ENCODE data around the gene TSPAN17. TPM values are rescaled to one million over a fixed set of nuclear protein-coding genes. Genes with fewer than 3 reads are reported as not detected.

Gene TSPAN17
- total and polyA plus RNA-seq, 12 donors: 25.8 to 106 (median 52.8) TPM

DNA sequence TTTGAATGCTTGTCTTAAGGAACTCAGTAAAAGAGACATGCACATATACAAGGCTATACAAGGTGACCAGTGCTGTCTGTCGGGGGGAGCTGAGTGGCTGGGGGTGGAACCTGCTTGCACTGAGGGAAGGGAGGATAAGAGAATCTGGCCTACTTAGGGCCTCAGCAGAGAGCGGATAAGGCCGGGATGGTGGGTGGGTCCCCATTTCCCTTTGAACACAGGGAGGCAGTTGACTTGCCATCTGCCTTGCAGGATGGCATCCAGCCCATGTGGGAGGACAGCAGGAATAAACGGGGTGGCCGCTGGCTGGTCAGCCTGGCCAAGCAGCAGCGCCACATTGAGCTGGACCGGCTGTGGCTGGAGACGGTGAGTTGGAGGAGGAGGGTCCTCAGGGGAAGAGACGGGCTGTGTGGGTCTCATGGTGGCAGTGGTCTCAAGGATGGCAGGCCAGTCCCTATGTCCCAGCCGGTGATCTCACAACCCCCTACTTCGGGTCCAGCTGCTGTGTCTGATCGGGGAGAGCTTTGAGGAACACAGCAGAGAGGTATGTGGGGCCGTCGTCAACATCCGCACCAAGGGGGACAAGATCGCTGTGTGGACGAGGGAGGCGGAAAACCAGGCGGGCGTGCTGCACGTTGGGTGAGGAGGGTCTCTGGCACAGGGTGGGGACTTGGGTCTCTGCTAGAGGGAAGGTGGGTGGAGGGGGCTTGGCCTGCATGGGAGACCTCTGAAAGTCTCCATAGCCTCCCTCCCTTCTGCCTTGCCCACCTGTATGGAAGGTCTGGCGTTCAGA, 2.2 kb upstream of the TSPAN17 start:
- intact Hi-C loops (cut with DNase I): no loop called here
- no peaks in the 10 kb centered on the region for H3K9me3 ChIP-seq (replicated peaks in 1 of 3)
- H3K36me3 ChIP-seq (replicated peaks in 1 of 2): no peaks in the 10 kb centered on the region
- 93 to 96% (median 95%) methylated on average over 17 to 22 of the region's 22 CpGs for WGBS, 4 donors
- H3K27ac ChIP-seq: no peak overlapping the region
- no peak for TF ChIP-seq POLR2A (IDR thresholded peaks at IDR 0.05)
- TF ChIP-seq, protein P1, sequence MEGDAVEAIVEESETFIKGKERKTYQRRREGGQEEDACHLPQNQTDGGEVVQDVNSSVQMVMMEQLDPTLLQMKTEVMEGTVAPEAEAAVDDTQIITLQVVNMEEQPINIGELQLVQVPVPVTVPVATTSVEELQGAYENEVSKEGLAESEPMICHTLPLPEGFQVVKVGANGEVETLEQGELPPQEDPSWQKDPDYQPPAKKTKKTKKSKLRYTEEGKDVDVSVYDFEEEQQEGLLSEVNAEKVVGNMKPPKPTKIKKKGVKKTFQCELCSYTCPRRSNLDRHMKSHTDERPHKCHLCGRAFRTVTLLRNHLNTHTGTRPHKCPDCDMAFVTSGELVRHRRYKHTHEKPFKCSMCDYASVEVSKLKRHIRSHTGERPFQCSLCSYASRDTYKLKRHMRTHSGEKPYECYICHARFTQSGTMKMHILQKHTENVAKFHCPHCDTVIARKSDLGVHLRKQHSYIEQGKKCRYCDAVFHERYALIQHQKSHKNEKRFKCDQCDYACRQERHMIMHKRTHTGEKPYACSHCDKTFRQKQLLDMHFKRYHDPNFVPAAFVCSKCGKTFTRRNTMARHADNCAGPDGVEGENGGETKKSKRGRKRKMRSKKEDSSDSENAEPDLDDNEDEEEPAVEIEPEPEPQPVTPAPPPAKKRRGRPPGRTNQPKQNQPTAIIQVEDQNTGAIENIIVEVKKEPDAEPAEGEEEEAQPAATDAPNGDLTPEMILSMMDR (IDR thresholded peaks at IDR 0.05): no peak
- peaks cover 15 to 26% of the 10 kb centered on the region in 2 donors for H3K4me1 ChIP-seq (replicated peaks in 1 of 2)
- H3K27me3 ChIP-seq: no peaks in the 10 kb centered on the region
- no peak overlapping the region for H3K4me3 ChIP-seq
- no peak for DNase-seq

DNA sequence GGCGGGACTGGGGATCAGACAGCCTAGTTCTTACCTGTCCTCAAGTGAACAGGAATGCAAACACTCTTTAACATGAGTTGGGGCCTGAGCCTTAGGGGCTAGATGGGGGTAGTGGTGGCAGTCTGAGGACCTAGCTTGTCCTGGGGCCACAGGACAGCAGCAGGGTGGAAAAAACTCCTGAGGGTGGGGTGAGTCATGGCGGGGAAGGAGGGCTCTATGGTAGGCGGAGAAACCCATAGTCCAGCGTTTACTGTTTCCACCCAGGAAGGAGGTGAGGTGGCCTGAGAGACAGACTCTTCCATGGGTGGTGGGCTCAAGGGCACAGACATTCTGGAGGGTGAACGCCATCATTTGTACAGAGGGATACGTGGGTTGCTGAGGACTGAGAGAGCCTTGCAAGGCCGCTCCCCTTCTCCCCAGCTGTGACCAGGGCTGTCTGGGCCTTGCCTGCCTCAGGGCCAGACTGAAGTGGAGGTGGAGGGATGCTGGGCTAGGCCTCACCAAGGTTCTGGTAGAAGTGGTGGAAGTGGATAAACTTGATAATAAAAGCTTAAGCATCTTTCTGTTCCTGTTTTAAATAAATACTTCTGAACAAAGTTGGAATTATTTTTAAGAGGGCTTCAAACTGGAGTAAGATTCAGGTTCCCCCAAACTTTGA, 1.1 kb upstream of the TSPAN17 start:
- Histone ChIP-seq H3K4me3 (no peak overlapping the region), H3K4me1 (replicated peaks in 1 of 2) (peaks cover 20 to 37% of the 10 kb centered on the region in 2 donors), H3K36me3 (replicated peaks in 1 of 2) (no peaks in the 10 kb centered on the region), H3K27me3 (no peaks in the 10 kb centered on the region), H3K9me3 (replicated peaks in 1 of 3) (no peaks in the 10 kb centered on the region), H3K27ac (peak overlapping the region in 4 of 5 donors; percentile 30 to 85 (median 70))
- intact Hi-C loops (cut with DNase I): no loop called here
- no peak for DNase-seq
- TF ChIP-seq POLR2A (IDR thresholded peaks at IDR 0.05): no peak
- TF ChIP-seq, protein P1 (IDR thresholded peaks at IDR 0.05): no peak
- 89 to 100% (median 96%) methylated on average over 1 to 7 of the region's 7 CpGs for WGBS, 4 donors

DNA sequence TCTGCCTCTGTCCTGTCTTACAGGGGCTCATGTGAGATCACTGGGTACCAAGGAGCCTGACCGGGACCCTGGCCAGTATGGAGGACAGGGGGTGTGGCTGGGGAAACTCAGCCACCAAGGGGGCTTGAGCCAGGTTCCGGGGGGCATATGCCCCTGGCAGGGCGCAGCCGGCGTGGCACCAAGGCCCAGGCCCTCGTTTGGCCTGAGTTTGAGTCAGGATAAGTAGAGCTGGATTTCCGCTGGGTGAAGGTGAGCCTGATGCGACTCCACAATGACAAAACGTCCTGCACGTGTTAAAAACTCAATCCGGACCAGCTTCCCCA, 616 bp upstream of the TSPAN17 start:
- no peaks in the 10 kb centered on the region for H3K36me3 ChIP-seq (replicated peaks in 1 of 2)
- DNase-seq: no peak
- peak in 1 of 2 donors; percentile 43 for TF ChIP-seq POLR2A (IDR thresholded peaks at IDR 0.05)
- TF ChIP-seq, protein P1 (IDR thresholded peaks at IDR 0.05): no peak
- H3K4me3 ChIP-seq: peak overlapping the region in 2 of 4 donors; percentile 24 to 86
- 19 to 35% (median 21%) methylated on average over 2 to 11 of the region's 11 CpGs for WGBS, 4 donors
- H3K27me3 ChIP-seq: no peaks in the 10 kb centered on the region
- intact Hi-C loops (cut with DNase I): no loop called here
- peak overlapping the region in 4 of 5 donors; percentile 30 to 85 (median 70) for H3K27ac ChIP-seq
- H3K9me3 ChIP-seq (replicated peaks in 1 of 3): no peaks in the 10 kb centered on the region
- peaks cover 24 to 42% of the 10 kb centered on the region in 2 donors for H3K4me1 ChIP-seq (replicated peaks in 1 of 2)

DNA sequence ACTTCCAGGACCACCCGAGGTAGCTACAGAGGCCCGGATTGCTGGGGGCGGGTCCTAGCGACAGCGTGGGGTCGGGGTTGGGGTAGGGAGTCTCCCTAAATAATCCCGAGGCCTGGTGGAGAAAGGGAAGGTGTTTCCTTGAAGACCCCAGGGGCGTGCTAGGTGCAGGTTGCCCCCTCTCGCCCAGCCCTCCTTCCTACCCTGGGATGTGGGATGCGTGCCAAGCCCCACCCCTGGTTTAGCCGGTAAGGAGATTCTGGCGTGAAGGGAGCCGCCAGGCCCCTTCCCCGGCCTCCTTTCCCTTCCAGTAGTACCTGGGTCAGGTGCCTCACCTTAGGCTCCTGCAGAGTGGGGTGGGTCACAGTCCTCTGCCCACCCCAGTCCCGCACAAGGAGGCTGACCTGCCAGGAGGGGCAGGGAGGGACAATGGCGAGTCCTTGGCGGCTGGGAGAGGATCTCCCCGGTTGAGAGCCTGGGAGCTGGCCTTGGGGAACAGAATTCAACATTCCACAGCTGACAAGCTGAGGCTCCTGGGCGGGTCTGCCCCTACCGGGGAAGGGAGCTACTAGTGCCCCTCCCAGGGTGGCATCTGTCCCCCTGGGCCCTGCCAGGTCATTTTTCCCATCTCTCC, 674 bp downstream of the TSPAN17 start:
- H3K9me3 ChIP-seq (replicated peaks in 1 of 3): no peaks in the 10 kb centered on the region
- peaks cover 31 to 46% of the 10 kb centered on the region in 2 donors for H3K4me1 ChIP-seq (replicated peaks in 1 of 2)
- peak overlapping the region; percentile 63 to 85 (median 71) for H3K27ac ChIP-seq
- peak overlapping the region; percentile 32 to 86 (median 48) for H3K4me3 ChIP-seq
- TF ChIP-seq, protein P1 (IDR thresholded peaks at IDR 0.05): no peak
- peak in 1 of 2 donors; percentile 57 for TF ChIP-seq POLR2A (IDR thresholded peaks at IDR 0.05)
- peak; percentile 75 to 82 (median 79) for DNase-seq
- H3K27me3 ChIP-seq: no peaks in the 10 kb centered on the region
- 0 to 8% (median 3%) methylated on average over 12 to 20 of the region's 20 CpGs for WGBS, 4 donors
- peaks cover 0 to 3% of the 10 kb centered on the region in 2 donors for H3K36me3 ChIP-seq (replicated peaks in 1 of 2)
- intact Hi-C loops (cut with DNase I): no loop called here
